Thoracic aorta (tissue), 2 donors: ENCODE measurements around the gene WNT3. TPM values are rescaled to one million over a fixed set of nuclear protein-coding genes. Genes with fewer than 3 reads are reported as not detected.

Experiments
- ATAC-seq: fragments of 150-250 bp; one replicate; pipeline ENCODE4 v1.8.0; 2017; ENCODE audit warnings: low read depth; ENCODE audit not compliant: insufficient number of reproducible peaks, low FRiP score
- DNase-seq: peaks from one replicate; pipeline ENCODE4 v3.0.0-alpha.2; 2020; ENCODE audit warnings: low spot score
- H3K27ac ChIP-seq, 2 donors: fragments of 200-600 bp; sonication (generic); 1 replicate in 1 of 2; 2 replicates in 1 of 2; pipeline ENCODE4 v1.5.1; 2016; ENCODE audit warnings: mild to moderate bottlenecking in 2 of 2, moderate library complexity in 2 of 2
- H3K27me3 ChIP-seq: fragments of 200-600 bp; sonication (generic); replicated peaks from 2 replicates; pipeline ENCODE4 v1.6.0; 2016; ENCODE audit warnings: mild to moderate bottlenecking; ENCODE audit not compliant: insufficient read depth
- H3K36me3 ChIP-seq: fragments of 200-600 bp; sonication (generic); one replicate; pipeline ENCODE4 v1.5.1; 2016
- H3K4me1 ChIP-seq, 2 donors: fragments of 200-600 bp; sonication (generic); 1 replicate in 1 of 2; 2 replicates in 1 of 2; pipeline versions ENCODE4 v1.5.1 to v1.6.0; 2016; ENCODE audit warnings: low read depth in 2 of 2, mild to moderate bottlenecking in 1 of 2; ENCODE audit not compliant: control insufficient read depth in 1 of 2
- H3K4me3 ChIP-seq: fragments of 200-600 bp; sonication (generic); 2 replicates; pipeline ENCODE4 v1.5.1; 2016; ENCODE audit warnings: mild to moderate bottlenecking
- H3K9me3 ChIP-seq: fragments of 200-600 bp; sonication (generic); 2 replicates; pipeline ENCODE4 v1.5.1; 2016
- CTCF ChIP-seq: fragments of 200-600 bp; sonication (generic); IDR thresholded peaks from one replicate; pipeline ENCODE4 v1.5.1; 2019; ENCODE audit warnings: antibody characterized with exemption
- total RNA-seq, 2 donors: library from RNA; depleted of rRNA; stranded (reverse); fragments of >200 nt; gene quantifications; one replicate each; pipeline versions ENCODE4 v1.1.0 to v1.2.3, GENCODE V29; 2016

WNT3 gene
- total RNA-seq, 2 donors from 2014 or later, result 0.27 to 0.35 TPM

GRCh38 chr17:46717999-46718398 lies 100.5 kb downstream of the WNT3 start:
- DNase-seq (no peak), ATAC-seq (no peak)
- Histone ChIP-seq H3K4me1 (no peaks in the 10 kb centered on the region), H3K27ac (no peak overlapping the region), H3K4me3 (no peak overlapping the region), H3K9me3 (no peaks in the 10 kb centered on the region), H3K27me3 (no peaks in the 10 kb centered on the region), H3K36me3 (no peaks in the 10 kb centered on the region)
- TF ChIP-seq CTCF, result no peak

Other genes with a start within 250 kb of the WNT3 start
- 10 to 100 TPM; 13.7 to 16.1 TPM for gene ARL17A, start 239.0 kb downstream of the WNT3 start, total RNA-seq
- 10 to 100 TPM; 27.2 to 27.9 TPM for gene NSF, start 228.0 kb downstream of the WNT3 start, total RNA-seq
- gene WNT9B, start 32.9 kb upstream of the WNT3 start, total RNA-seq, result 1 to 10 TPM in 1 of 2 donors, not detected in 1; 2.2 TPM
- gene GOSR2, start 104.5 kb upstream of the WNT3 start, total RNA-seq, result 10 to 100 TPM; 30.9 to 94.8 TPM
- not detected for gene RPRML, start 160.6 kb upstream of the WNT3 start, total RNA-seq